ENCODE results near the gene COL4A6. TPM values are rescaled to one million over a fixed set of nuclear protein-coding genes. Genes with fewer than 3 reads are reported as not detected.

COL4A6 gene
- total and polyA plus RNA-seq, 4 donors = under 0.01 to 0.09 (median 0.07) TPM; not detected in 1

- TF ChIP-seq YY1 (IDR thresholded peaks at IDR 0.05) = no peak
Measured at GRCh38 chrX:108199041-108199440, 239.2 kb downstream of the COL4A6 start (continued).

GRCh38 chrX:108198420-108198819, 239.8 kb downstream of the COL4A6 start:
- Histone ChIP-seq H3K9ac (ENCODE audit: low read depth in 1 of 2, low read length in 2 of 2) (no peak overlapping the region), H3K27me3 (ENCODE audit: control insufficient read depth in 4 of 4, insufficient read depth in 4 of 4, low read length in 3 of 4) (peaks cover 0 to 2% (median under 1%) of the 10 kb centered on the region in 4 donors), H3K9me3 (ENCODE audit: control insufficient read depth in 4 of 4, low read length in 3 of 4) (no peaks in the 10 kb centered on the region), H3K27ac (ENCODE audit: low read depth in 1 of 2, low read length in 2 of 2) (no peak overlapping the region), H3K4me1 (ENCODE audit: control insufficient read depth in 4 of 4, insufficient read depth in 4 of 4, low read length in 3 of 4) (no peaks in the 10 kb centered on the region), H3K4me3 (ENCODE audit: low read depth in 1 of 3, low read length in 3 of 3) (no peak overlapping the region), H3K36me3 (ENCODE audit: control insufficient read depth in 4 of 4, insufficient read depth in 3 of 4, low read depth in 1 of 4, low read length in 3 of 4) (no peaks in the 10 kb centered on the region)
- DNase-seq (ENCODE audit: low spot score) = no peak
- TF ChIP-seq CTCF (IDR thresholded peaks at IDR 0.05; ENCODE audit: low read depth, low read length, missing input control) (no peak), HNF4G (IDR thresholded peaks at IDR 0.05) (no peak), FOXA2 (IDR thresholded peaks at IDR 0.05) (no peak), RXRA (IDR thresholded peaks at IDR 0.05) (no peak), NR2F2 (IDR thresholded peaks at IDR 0.05) (no peak), RAD21 (IDR thresholded peaks at IDR 0.05) (no peak), SP1 (IDR thresholded peaks at IDR 0.05) (no peak)
- WGBS = 83% methylated on average over 1 of the region's 1 CpG

- TF ChIP-seq GABPA (IDR thresholded peaks at IDR 0.05 in 1 of 2, conservative IDR thresholded peaks at IDR 0.05 in 1 of 2) (no peak), MAX (IDR thresholded peaks at IDR 0.05) (no peak), ATF3 (IDR thresholded peaks at IDR 0.05) (no peak), CTCF (IDR thresholded peaks at IDR 0.05; ENCODE audit: low read depth, low read length, missing input control) (no peak), REST (IDR thresholded peaks at IDR 0.05) (no peak), FOXA2 (IDR thresholded peaks at IDR 0.05) (no peak), TAF1 (conservative IDR thresholded peaks at IDR 0.05) (no peak), NR2F2 (IDR thresholded peaks at IDR 0.05) (no peak), EGR1 (IDR thresholded peaks at IDR 0.05; ENCODE audit: low read depth in 2 of 2) (no peak), JUND (IDR thresholded peaks at IDR 0.05) (no peak), YY1 (IDR thresholded peaks at IDR 0.05) (no peak), HNF4A (conservative IDR thresholded peaks at IDR 0.05) (no peak), RXRA (IDR thresholded peaks at IDR 0.05) (no peak), ZBTB33 (IDR thresholded peaks at IDR 0.05) (no peak)
- Histone ChIP-seq H3K9ac (ENCODE audit: low read depth in 1 of 2, low read length in 2 of 2) (no peak overlapping the region), H3K27me3 (ENCODE audit: control insufficient read depth in 4 of 4, insufficient read depth in 4 of 4, low read length in 3 of 4) (peaks cover 0 to 2% (median 0%) of the 10 kb centered on the region in 4 donors), H3K4me1 (ENCODE audit: control insufficient read depth in 4 of 4, insufficient read depth in 4 of 4, low read length in 3 of 4) (no peaks in the 10 kb centered on the region), H3K9me3 (ENCODE audit: control insufficient read depth in 4 of 4, low read length in 3 of 4) (no peaks in the 10 kb centered on the region), H3K27ac (ENCODE audit: low read depth in 1 of 2, low read length in 2 of 2) (no peak overlapping the region), H3K36me3 (ENCODE audit: control insufficient read depth in 4 of 4, insufficient read depth in 3 of 4, low read depth in 1 of 4, low read length in 3 of 4) (no peaks in the 10 kb centered on the region), H3K4me3 (ENCODE audit: low read depth in 1 of 3, low read length in 3 of 3) (no peak overlapping the region)
- DNase-seq (ENCODE audit: low spot score) = no peak
- 68% methylated on average over 4 of the region's 4 CpGs for WGBS
Measured at GRCh38 chrX:108186811-108187210, 251.4 kb downstream of the COL4A6 start.
